ACC112 (cell line): ENCODE data around the gene ADI1.
"Not testable (repeated sequence)": the region's sequence is repeated elsewhere in the genome, so short reads cannot be mapped to it uniquely, and the experiment has no call there.

Experiments
- H2AFZ ChIP-seq: fragments of 200-600 bp; sonication (generic); one replicate; pipeline ENCODE4 v1.6.0; 2017; ENCODE audit warnings: antibody characterized with exemption, low read length; ENCODE audit not compliant: unreplicated experiment
- H3K27ac ChIP-seq: fragments of 200-600 bp; sonication (generic); 2 replicates; pipeline ENCODE4 v1.5.1; 2014; ENCODE audit warnings: low read depth, mild to moderate bottlenecking, antibody characterized with exemption, low read length, moderate library complexity
- H3K27me3 ChIP-seq: fragments of 200-600 bp; sonication (generic); 2 replicates; pipeline ENCODE4 v1.6.1; 2014; ENCODE audit warnings: mild to moderate bottlenecking, antibody characterized with exemption, low read length, moderate library complexity, mixed read lengths; ENCODE audit not compliant: insufficient read depth
- H3K36me3 ChIP-seq: fragments of 200-600 bp; sonication (generic); 2 replicates; pipeline ENCODE4 v1.6.1; 2016; ENCODE audit warnings: mild to moderate bottlenecking, antibody characterized with exemption, low read length, moderate library complexity, mixed read lengths; ENCODE audit not compliant: insufficient read depth
- H3K4me1 ChIP-seq: fragments of 200-600 bp; sonication (generic); one replicate; pipeline ENCODE4 v1.6.1; 2016; ENCODE audit warnings: low read length, mixed read lengths; ENCODE audit not compliant: insufficient read depth, unreplicated experiment, control insufficient read depth
- H3K4me3 ChIP-seq: fragments of 200-600 bp; sonication (generic); 2 replicates; pipeline ENCODE4 v1.5.1; 2014; ENCODE audit warnings: mild to moderate bottlenecking, low read depth, low read length
- H3K79me2 ChIP-seq: fragments of 200-600 bp; sonication (generic); one replicate; pipeline ENCODE4 v1.6.0; 2016; ENCODE audit warnings: low read length; ENCODE audit not compliant: control insufficient read depth, unreplicated experiment, insufficient read depth

Gene ADI1

GRCh38 chr2:3453190-3453999, 65.9 kb downstream of the ADI1 start:
- Histone ChIP-seq H2AFZ (no peak overlapping the region), H3K4me1 (no peaks in the 10 kb centered on the region), H3K27me3 (no peaks in the 10 kb centered on the region), H3K27ac (no peak overlapping the region), H3K4me3 (no peak overlapping the region), H3K79me2 (no peaks in the 10 kb centered on the region), H3K36me3 (peaks cover 4% of the 10 kb centered on the region; the same call in 1 of the 2 replicates)

GRCh38 chr2:3451926-3452671, 67.2 kb downstream of the ADI1 start:
- Histone ChIP-seq H2AFZ (no peak overlapping the region), H3K27ac (no peak overlapping the region), H3K27me3 (no peaks in the 10 kb centered on the region), H3K36me3 (peaks cover 7% of the 10 kb centered on the region; the same call in 1 of the 2 replicates), H3K4me1 (no peaks in the 10 kb centered on the region), H3K79me2 (no peaks in the 10 kb centered on the region), H3K4me3 (no peak overlapping the region)

- Histone ChIP-seq H3K27ac (no peak overlapping the region), H3K4me1 (no peaks in the 10 kb centered on the region), H3K4me3 (no peak overlapping the region), H2AFZ (no peak overlapping the region), H3K36me3 (peaks cover 16% of the 10 kb centered on the region; the same call in 1 of the 2 replicates), H3K79me2 (no peaks in the 10 kb centered on the region), H3K27me3 (no peaks in the 10 kb centered on the region)
Observed at GRCh38 chr2:3451169-3451568, 68.2 kb downstream of the ADI1 start.

GRCh38 chr2:3450385-3451010, 68.8 kb downstream of the ADI1 start:
- H3K4me3 ChIP-seq, result no peak overlapping the region
- H3K27ac ChIP-seq, result no peak overlapping the region

GRCh38 chr2:3449936-3450335, 69.4 kb downstream of the ADI1 start:
- Histone ChIP-seq H3K27me3 (no peaks in the 10 kb centered on the region), H3K4me1 (no peaks in the 10 kb centered on the region), H3K4me3 (no peak overlapping the region), H3K79me2 (no peaks in the 10 kb centered on the region), H3K27ac (no peak overlapping the region), H3K36me3 (peaks cover 28% of the 10 kb centered on the region), H2AFZ (no peak overlapping the region)

More at GRCh38 chr2:3450385-3451010, 68.8 kb downstream of the ADI1 start:
- no peaks in the 10 kb centered on the region for H3K4me1 ChIP-seq
- no peaks in the 10 kb centered on the region for H3K79me2 ChIP-seq
- peaks cover 22% of the 10 kb centered on the region for H3K36me3 ChIP-seq
- no peak overlapping the region for H2AFZ ChIP-seq
- H3K27me3 ChIP-seq, result no peaks in the 10 kb centered on the region

- Histone ChIP-seq H3K27ac (no peak overlapping the region), H3K4me1 (no peaks in the 10 kb centered on the region), H3K79me2 (no peaks in the 10 kb centered on the region), H2AFZ (no peak overlapping the region), H3K4me3 (no peak overlapping the region), H3K36me3 (peaks cover 36% of the 10 kb centered on the region), H3K27me3 (no peaks in the 10 kb centered on the region)
Observed at GRCh38 chr2:3449086-3449485, 70.2 kb downstream of the ADI1 start.

- H3K27ac ChIP-seq, H2AFZ ChIP-seq, H3K4me3 ChIP-seq, H3K27me3 ChIP-seq, H3K79me2 ChIP-seq, H3K4me1 ChIP-seq: not testable (repeated sequence)
- peaks cover 38% of the 10 kb centered on the region for H3K36me3 ChIP-seq
Observed at GRCh38 chr2:3448441-3448911, 70.9 kb downstream of the ADI1 start.

GRCh38 chr2:3447789-3448317, 71.5 kb downstream of the ADI1 start:
- Histone ChIP-seq H3K4me3 (no peak overlapping the region), H3K79me2 (no peaks in the 10 kb centered on the region)

More at GRCh38 chr2:3447789-3448317, 71.5 kb downstream of the ADI1 start:
- Histone ChIP-seq H3K4me1 (no peaks in the 10 kb centered on the region), H3K27ac (no peak overlapping the region), H3K36me3 (peaks cover 38% of the 10 kb centered on the region), H2AFZ (no peak overlapping the region), H3K27me3 (no peaks in the 10 kb centered on the region)
